ENCODE data around the gene MYO1E.
A peak's percentile ranks its signal among the peaks of the same experiment; 100 is the strongest.

The MYO1E gene

GRCh38 chr15:59247364-59247763 lies 125.3 kb downstream of the MYO1E start:
- Histone ChIP-seq H3K27ac (ENCODE audit: low read depth, low read length) (no peak overlapping the region), H3K79me2 (ENCODE audit: insufficient read depth, low read length) (peaks cover 87% of the 10 kb centered on the region), H3K27me3 (ENCODE audit: low read length) (no peaks in the 10 kb centered on the region), H2AFZ (ENCODE audit: low read depth, low read length, severe bottlenecking) (no peak overlapping the region), H3K9me2 (replicated peaks; ENCODE audit: insufficient read depth, low read length) (no peaks in the 10 kb centered on the region), H3K36me3 (ENCODE audit: low read length) (peaks cover 50% of the 10 kb centered on the region), H3K9ac (ENCODE audit: low read length) (no peak overlapping the region), H4K20me1 (ENCODE audit: low read depth, low read length) (peaks cover 8% of the 10 kb centered on the region; the same call in 1 of the 2 replicates), H3K4me2 (ENCODE audit: low read depth, low read length, poor library complexity, severe bottlenecking) (no peak overlapping the region), H3K9me3 (ENCODE audit: insufficient read depth, low read length) (no peaks in the 10 kb centered on the region), H3K4me3 (ENCODE audit: insufficient read depth, low read length, poor library complexity, severe bottlenecking) (no peak overlapping the region), H3F3A (ENCODE audit: insufficient read depth) (peaks cover 38% of the 10 kb centered on the region)
- no peak for TF ChIP-seq EZH2phosphoT487 (conservative IDR thresholded peaks at IDR 0.05; ENCODE audit: low read length)
- TF ChIP-seq, protein P1, sequence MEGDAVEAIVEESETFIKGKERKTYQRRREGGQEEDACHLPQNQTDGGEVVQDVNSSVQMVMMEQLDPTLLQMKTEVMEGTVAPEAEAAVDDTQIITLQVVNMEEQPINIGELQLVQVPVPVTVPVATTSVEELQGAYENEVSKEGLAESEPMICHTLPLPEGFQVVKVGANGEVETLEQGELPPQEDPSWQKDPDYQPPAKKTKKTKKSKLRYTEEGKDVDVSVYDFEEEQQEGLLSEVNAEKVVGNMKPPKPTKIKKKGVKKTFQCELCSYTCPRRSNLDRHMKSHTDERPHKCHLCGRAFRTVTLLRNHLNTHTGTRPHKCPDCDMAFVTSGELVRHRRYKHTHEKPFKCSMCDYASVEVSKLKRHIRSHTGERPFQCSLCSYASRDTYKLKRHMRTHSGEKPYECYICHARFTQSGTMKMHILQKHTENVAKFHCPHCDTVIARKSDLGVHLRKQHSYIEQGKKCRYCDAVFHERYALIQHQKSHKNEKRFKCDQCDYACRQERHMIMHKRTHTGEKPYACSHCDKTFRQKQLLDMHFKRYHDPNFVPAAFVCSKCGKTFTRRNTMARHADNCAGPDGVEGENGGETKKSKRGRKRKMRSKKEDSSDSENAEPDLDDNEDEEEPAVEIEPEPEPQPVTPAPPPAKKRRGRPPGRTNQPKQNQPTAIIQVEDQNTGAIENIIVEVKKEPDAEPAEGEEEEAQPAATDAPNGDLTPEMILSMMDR (IDR thresholded peaks at IDR 0.05; ENCODE audit: insufficient read depth, low read length, poor library complexity, severe bottlenecking), result peak; percentile 50

- no peak overlapping the region for H2AFZ ChIP-seq (ENCODE audit: low read depth, low read length, severe bottlenecking)
- no peak overlapping the region for H3K4me2 ChIP-seq (ENCODE audit: low read depth, low read length, poor library complexity, severe bottlenecking)
- no peaks in the 10 kb centered on the region for H3K9me2 ChIP-seq (replicated peaks; ENCODE audit: insufficient read depth, low read length)
- no peak overlapping the region for H3K4me3 ChIP-seq (ENCODE audit: insufficient read depth, low read length, poor library complexity, severe bottlenecking)
- peaks cover 89% of the 10 kb centered on the region for H3K79me2 ChIP-seq (ENCODE audit: insufficient read depth, low read length)
- peaks cover 35% of the 10 kb centered on the region; the same call in 1 of the 2 replicates for H3F3A ChIP-seq (ENCODE audit: insufficient read depth)
- no peaks in the 10 kb centered on the region for H3K9me3 ChIP-seq (ENCODE audit: insufficient read depth, low read length)
- peaks cover 56% of the 10 kb centered on the region for H3K36me3 ChIP-seq (ENCODE audit: low read length)
- no peak for TF ChIP-seq EZH2phosphoT487 (conservative IDR thresholded peaks at IDR 0.05; ENCODE audit: low read length)
- TF ChIP-seq, protein P1 (IDR thresholded peaks at IDR 0.05; ENCODE audit: insufficient read depth, low read length, poor library complexity, severe bottlenecking), result no peak
- no peak overlapping the region for H3K27ac ChIP-seq (ENCODE audit: low read depth, low read length)
- peaks cover 13% of the 10 kb centered on the region for H4K20me1 ChIP-seq (ENCODE audit: low read depth, low read length)
- no peaks in the 10 kb centered on the region for H3K27me3 ChIP-seq (ENCODE audit: low read length)
- no peak overlapping the region for H3K9ac ChIP-seq (ENCODE audit: low read length)
These were observed 127.1 kb downstream of the MYO1E start for GRCh38 chr15:59245559-59245958.

- Histone ChIP-seq H3K27ac (ENCODE audit: low read depth, low read length) (no peak overlapping the region), H4K20me1 (ENCODE audit: low read depth, low read length) (peaks cover 21% of the 10 kb centered on the region), H3K36me3 (ENCODE audit: low read length) (peaks cover 60% of the 10 kb centered on the region), H3K9me3 (ENCODE audit: insufficient read depth, low read length) (no peaks in the 10 kb centered on the region), H3K9me2 (replicated peaks; ENCODE audit: insufficient read depth, low read length) (no peaks in the 10 kb centered on the region), H3F3A (ENCODE audit: insufficient read depth) (peaks cover 37% of the 10 kb centered on the region; the same call in 1 of the 2 replicates), H3K9ac (ENCODE audit: low read length) (no peak overlapping the region), H3K4me3 (ENCODE audit: insufficient read depth, low read length, poor library complexity, severe bottlenecking) (no peak overlapping the region), H3K79me2 (ENCODE audit: insufficient read depth, low read length) (peaks cover 89% of the 10 kb centered on the region), H3K27me3 (ENCODE audit: low read length) (no peaks in the 10 kb centered on the region), H3K4me2 (ENCODE audit: low read depth, low read length, poor library complexity, severe bottlenecking) (no peak overlapping the region), H2AFZ (ENCODE audit: low read depth, low read length, severe bottlenecking) (no peak overlapping the region)
- no peak for TF ChIP-seq EZH2phosphoT487 (conservative IDR thresholded peaks at IDR 0.05; ENCODE audit: low read length)
- TF ChIP-seq, protein P1 (IDR thresholded peaks at IDR 0.05; ENCODE audit: insufficient read depth, low read length, poor library complexity, severe bottlenecking), result no peak
These were observed 128.3 kb downstream of the MYO1E start for GRCh38 chr15:59244337-59244736.
